Hippocampal formation (tissue), 2 donors: ENCODE data around the gene CHRND.

Source experiments
- DNase-seq, 2 donors: peaks; one replicate each; lab custom pipeline; 2025; lab: John Stamatoyannopoulos, UW

The CHRND gene

DNA sequence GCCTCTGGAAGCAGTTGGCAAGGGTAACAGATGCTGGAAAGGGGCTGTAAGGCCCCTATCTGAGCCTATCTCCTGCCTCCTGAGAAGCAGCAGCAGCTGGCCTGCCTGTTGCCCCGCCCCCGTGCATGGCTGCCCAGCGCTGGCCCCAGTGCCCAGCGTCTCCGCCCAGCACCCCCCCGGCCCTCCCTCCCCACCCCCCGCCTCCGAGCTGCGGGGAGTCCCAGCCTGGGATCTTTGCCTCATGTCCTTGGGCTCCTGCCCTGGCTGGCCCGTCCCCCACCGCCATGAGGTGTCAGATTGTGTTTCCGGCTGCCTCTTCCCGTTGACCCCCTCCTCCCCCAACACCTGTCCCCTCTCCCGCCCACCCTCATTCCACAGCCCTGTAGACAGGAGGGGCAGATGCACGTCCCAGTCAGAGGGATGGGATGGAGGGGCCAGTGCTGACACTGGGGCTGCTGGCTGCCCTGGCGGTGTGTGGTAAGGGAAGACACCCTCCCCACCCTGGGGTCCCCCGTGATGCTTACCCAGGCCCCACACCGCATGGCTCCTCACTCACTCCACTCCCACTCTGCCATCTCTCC lies at the start of gene CHRND:
CHRND (plus strand) TSS at position 370 of the 581 bp plus-strand sequence; CDS start at position 426, 56 bp downstream.
- peak; percentile 26 to 39 for DNase-seq

DNA sequence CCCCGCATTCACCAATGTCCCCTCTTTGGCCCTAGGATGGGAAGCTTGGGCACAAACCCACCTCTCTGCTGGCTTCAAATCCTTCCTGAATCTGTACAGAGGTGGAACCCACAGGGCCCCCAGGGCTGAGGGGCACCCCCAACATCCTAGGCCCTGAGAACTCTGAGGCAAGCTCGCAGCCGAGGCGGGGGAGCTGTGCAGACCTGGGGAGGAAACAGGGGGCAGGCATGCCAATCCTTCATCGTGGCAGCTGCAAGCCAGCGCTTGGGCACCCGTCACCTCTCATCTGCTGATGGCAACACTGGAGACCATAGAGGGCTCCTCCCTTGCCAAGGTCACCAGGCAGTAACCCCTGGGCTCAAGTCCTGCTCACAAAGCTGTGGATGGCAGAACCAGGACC lies 49.2 kb upstream of the CHRND start:
- no peak for DNase-seq

- DNase-seq = no peak
Measured at GRCh38 chr2:232477751-232478510, 48.0 kb upstream of the CHRND start.

- DNase-seq = no peak
Measured at GRCh38 chr2:232478571-232479340, 47.2 kb upstream of the CHRND start.

- DNase-seq = no peak
Measured at GRCh38 chr2:232479341-232480200, 46.4 kb upstream of the CHRND start.

- no peak for DNase-seq
Measured at GRCh38 chr2:232480201-232481190, 45.5 kb upstream of the CHRND start.

- no peak for DNase-seq
Measured at GRCh38 chr2:232481322-232482140, 44.4 kb upstream of the CHRND start.

DNA sequence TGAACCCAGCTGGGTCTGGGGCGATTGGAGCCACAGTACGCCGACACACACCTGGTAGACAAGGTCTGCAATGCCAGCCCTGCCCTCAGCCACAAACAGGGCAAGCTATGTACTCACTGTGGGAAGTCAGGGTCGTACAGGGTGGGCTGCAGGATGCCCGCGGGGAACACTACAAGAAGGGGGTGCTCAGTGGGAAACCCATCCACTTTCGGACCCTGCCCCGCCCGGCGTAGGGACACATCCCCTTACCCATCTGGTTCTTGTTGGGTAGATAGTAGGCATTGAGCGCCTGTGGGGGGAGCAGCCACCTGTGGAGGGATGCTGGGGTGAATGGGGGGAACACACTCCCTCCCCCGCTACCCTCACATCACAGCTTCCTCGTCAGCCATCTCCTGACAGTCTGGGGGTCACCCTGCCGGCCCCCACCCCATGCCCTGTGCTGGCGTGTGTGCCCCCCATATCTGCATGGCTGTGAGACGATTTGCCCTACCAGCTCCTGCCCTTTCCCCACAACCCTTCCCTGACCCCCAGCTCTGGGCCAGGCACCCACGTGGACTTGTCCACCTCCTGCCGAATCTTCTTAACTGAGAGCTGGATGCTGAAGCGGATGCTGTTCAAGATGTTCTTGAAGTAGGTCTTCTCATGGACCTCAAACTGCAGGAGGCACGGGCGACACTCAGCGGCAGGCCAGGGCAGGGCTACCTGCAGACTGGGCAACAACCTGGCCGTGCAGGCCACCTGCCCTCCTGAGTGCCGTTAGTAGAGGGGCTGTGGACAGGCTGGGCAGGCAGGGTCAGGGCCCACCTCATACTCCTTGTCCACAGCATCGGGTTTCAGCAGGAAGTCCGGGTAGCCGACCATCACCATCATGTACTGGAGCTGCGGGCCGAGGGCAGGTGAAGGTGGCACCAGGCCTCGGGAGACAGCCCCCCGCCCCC lies 43.4 kb upstream of the CHRND start:
- no peak for DNase-seq

DNA sequence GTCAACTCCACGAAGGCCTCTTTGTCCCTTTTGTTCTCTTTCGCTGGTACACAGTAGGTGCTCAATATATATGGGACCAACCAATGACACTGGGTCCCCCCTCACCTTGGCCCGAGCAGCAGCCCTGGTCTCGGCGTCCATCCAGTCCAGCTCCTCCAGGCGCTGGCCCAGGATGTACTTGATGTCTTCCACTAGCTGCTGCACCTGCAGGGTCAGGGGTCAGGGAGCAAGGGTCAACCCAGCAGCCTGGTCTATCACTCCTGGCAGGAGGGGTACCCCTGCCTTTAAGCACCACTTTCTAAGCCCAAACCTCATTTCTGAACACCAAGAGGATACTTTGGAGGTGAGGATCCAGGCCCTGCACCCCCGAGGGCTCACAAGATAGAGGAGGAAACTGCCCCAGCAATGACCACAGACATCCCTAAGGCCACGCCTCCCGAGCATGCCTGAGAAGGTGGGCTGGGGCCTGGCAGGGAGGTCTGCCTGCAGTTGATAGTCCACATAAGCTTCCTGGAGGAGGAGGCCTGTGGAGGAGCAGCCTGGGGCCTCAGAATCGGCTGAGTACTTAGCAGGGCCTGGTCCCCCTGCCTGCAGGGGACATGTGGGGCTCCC lies 42.5 kb upstream of the CHRND start:
- no peak for DNase-seq

DNA sequence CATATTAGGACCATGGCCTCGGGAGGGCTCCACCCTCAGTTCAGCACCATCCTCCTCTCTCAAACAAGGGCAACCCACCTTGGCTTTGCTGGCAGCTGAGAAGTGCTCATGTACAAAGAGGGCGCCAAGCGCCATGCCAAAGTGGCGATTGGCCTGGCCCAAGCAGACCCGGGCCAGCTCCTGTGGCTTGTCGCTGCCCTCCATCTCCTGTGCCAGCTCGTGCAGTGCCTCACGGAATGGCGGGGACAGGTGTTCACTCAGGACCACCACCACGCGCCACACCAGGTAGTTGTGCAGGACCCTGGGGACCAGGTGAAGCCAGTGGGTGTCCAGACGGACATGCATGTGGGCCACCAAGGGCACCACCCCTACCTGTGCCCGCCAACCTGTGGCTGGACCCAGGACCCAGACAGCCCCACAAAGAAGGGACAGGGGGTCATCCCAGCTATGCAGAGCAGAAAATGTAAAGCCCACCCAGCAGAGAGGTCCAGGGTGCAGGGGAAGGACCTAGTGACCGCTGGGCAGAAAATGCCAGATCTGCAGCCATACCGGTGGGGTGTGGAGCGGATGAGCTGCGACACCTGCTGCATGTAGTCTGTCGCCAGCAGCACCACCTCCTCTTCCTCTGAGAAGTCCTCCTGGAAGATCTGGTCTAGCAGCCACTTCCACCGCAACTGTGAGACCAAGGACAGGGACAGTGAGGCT lies 41.9 kb upstream of the CHRND start:
- DNase-seq = no peak

GRCh38 chr2:232484628-232485347 lies 41.2 kb upstream of the CHRND start:
- DNase-seq = no peak

- DNase-seq = no peak
Measured at GRCh38 chr2:232485348-232485756, 40.6 kb upstream of the CHRND start.

GRCh38 chr2:232485757-232486557 lies 40.0 kb upstream of the CHRND start:
- no peak for DNase-seq

GRCh38 chr2:232486558-232487384 lies 39.2 kb upstream of the CHRND start:
- no peak for DNase-seq
